HG03060 (cell line): ENCODE measurements around the gene NTN5.
"Not testable (repeated sequence)": the region's sequence is repeated elsewhere in the genome, so short reads cannot be mapped to it uniquely, and the experiment has no call there.

ENCODE experiments used
- ATAC-seq: cut with Tn5 transposase; IDR thresholded peaks from one replicate; pipeline ENCODE4 v1.9.1; 2021; ENCODE audit warnings: low read depth, moderate number of reproducible peaks; ENCODE audit not compliant: unreplicated experiment

The NTN5 gene, protein sequence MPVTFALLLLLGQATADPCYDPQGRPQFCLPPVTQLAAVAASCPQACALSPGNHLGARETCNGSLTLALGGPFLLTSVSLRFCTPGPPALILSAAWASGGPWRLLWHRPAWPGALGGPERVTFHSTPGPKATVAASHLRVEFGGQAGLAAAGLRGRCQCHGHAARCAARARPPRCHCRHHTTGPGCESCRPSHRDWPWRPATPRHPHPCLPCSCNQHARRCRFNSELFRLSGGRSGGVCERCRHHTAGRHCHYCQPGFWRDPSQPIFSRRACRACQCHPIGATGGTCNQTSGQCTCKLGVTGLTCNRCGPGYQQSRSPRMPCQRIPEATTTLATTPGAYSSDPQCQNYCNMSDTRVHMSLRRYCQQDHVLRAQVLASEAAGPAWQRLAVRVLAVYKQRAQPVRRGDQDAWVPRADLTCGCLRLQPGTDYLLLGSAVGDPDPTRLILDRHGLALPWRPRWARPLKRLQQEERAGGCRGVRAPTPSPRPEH

DNA sequence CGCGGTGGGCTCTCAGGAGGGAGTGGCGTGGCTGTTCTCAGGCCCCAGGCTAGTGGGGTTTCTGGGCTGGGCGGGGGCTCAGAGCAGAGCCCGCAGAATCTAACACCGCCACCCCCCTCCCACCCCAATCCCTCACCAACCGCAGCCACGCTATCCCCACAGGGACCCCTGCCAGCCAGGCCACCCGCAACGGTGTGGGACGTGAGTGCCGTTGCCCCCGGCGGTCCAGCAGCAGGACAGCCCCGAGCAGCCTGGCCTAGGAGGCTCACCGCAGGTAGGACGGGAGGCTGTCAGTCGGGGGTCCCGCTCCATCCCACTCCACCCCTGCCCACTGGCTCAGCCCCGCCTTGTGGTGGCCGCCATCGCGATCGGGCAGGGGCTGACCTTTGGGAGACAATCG is at the start of gene NTN5:
Gene NTN5 (minus strand): TSS at position 24 of the 400 bp plus-strand sequence. CDS start 2,031 bp downstream, outside the sequence.
- ATAC-seq, result no peak

DNA sequence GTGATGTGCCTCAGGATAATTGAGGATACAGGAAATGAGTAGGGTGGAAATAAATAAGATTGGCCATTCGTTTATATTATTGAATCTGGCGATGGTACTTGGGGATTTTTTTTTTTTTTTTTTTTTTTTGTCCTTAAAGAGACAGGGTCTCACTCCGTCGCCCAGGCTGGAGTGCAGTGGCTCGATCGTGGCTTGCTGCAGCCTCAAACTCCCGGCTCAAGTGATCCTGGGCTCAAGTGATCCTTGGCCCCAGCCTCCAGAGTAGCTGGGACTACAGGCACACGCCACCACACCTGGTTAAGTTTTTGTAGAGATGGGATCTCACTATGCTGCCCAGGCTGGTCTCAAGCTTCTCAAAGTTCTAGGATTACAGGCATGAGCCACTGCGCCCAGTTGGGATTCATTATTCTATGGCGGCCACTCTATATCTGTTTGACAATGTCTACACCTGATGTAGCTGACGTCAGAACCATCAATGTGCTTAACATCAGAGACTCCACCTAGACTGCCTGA is 49.4 kb upstream of the NTN5 start:
- no peak for ATAC-seq

DNA sequence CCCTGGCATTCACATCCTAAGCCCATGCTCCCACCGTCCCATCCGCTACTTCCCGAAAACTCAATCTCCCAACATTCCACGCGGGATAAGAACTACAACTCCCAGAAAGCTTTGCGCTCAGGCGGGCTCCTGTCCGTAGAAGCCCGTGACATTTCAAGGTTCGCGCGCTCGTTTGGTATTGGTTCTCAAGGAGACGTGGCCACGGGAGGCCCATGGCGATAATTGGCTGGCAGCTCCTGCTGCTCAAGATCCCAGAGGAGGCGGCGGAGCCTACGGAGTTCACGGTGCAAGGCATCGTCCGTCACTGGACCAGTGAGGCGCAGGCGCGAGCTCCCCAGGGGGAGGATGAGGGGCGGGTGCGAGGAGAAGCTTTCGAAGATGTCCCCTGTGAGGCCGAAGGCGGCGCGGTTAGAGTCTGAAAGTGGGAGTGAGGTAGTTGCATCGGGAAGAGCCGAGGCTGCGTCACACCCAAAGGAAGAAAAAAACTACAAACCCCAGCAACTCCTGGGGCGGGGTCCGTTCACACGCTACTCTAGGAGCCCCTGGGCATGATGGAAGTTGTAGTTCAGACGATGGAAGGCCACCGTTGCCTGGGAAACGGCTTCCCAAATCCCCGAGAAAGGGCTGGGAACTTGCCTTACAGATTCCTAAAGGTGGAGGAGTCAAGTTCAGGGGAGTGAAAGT is 47.9 kb upstream of the NTN5 start:
- peak; percentile 56 for ATAC-seq

GRCh38 chr19:48720251-48720612 is 47.4 kb upstream of the NTN5 start:
- ATAC-seq, result no peak

- no peak for ATAC-seq
Observed at GRCh38 chr19:48719263-48720171, 46.7 kb upstream of the NTN5 start, which contains the start of gene MAMSTR. Gene MAMSTR, minus strand, starts transcription at chr19:48719725. Its CDS starts 694 bp downstream, at chr19:48719031.

GRCh38 chr19:48718711-48719231 is 46.0 kb upstream of the NTN5 start:
- ATAC-seq, result no peak

GRCh38 chr19:48718106-48718505 is 45.3 kb upstream of the NTN5 start:
- not testable (repeated sequence) for ATAC-seq

DNA sequence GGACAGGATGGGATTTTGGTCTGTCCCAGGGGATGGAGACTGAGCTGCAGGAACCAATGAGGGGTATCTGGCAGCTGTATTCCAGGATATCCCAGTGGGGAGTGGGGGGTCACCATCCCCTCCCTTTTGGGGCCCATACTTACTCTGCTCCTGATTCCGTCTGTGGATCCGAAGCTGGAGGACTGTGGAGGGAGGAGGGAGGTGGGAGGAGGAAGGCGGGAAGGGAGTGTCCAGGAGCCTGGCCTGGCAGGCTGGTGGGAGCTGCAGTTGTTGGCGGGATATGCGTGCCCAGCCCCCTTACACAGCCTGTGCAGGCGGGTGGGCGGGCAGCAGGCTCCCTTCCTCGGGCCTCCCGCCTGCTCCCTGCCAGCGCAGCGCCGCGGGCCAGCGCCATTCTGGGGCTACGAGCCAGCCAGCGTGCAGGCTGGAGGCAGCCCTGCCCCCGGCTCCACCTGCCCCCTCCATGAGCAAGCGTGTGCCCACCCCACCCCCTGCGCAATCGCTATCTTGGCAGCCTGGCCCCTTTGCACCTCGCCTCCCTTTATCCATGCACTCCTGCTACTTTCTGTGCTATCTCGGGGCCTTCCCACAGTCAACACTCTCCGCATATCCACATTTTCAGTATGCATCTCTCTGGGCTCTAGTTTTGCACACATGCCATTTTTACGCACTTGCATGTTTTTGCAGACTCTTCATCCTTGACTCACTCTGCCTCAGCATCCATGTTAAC is 43.9 kb upstream of the NTN5 start:
- ATAC-seq, result no peak

- no peak for ATAC-seq
Observed at GRCh38 chr19:48715681-48716171, 42.9 kb upstream of the NTN5 start.

DNA sequence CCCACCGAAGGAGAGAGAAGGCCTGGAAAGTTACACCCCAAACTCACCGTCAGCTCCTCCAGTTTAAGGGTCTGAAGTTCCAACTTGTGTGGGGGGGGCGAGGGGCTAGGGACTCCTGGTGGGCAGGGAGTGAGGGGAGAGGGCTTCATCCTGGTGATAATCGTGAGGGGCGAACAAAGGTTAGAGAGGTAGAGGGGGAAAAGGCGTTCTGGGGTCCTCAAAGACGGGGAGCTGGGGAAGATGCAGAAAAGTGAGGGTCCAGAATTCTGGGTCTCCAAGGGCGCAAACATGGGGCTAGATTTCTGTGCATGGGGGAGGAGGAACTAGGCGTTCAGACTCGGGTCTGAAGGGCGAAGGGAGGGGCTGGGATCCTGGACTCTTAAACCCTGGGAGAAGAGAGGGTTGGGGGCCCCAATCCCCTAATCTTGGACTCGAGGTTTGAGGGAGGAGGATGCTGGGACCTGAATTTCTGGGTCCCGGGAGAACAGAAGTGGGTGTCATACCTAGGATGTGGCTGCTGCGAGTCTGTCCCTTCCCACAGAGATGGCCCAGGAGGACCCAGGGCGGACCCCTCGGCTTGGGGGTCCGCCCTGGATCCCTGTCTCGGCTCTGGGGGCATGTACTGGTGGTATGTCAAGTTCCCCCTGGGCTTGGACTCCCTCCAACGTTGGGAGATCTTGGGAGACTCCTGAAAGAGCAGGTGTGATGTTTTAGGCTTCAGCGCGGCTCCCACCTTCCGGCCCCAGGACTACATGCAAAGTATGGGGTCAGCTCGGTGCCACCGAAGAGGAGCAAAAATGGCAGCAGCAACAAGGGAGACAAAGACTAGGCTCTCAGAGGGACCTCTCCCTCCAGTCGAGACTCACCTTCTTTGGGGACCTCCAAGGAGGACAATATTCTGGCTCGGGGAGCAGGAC is 42.2 kb upstream of the NTN5 start:
- ATAC-seq, result no peak

DNA sequence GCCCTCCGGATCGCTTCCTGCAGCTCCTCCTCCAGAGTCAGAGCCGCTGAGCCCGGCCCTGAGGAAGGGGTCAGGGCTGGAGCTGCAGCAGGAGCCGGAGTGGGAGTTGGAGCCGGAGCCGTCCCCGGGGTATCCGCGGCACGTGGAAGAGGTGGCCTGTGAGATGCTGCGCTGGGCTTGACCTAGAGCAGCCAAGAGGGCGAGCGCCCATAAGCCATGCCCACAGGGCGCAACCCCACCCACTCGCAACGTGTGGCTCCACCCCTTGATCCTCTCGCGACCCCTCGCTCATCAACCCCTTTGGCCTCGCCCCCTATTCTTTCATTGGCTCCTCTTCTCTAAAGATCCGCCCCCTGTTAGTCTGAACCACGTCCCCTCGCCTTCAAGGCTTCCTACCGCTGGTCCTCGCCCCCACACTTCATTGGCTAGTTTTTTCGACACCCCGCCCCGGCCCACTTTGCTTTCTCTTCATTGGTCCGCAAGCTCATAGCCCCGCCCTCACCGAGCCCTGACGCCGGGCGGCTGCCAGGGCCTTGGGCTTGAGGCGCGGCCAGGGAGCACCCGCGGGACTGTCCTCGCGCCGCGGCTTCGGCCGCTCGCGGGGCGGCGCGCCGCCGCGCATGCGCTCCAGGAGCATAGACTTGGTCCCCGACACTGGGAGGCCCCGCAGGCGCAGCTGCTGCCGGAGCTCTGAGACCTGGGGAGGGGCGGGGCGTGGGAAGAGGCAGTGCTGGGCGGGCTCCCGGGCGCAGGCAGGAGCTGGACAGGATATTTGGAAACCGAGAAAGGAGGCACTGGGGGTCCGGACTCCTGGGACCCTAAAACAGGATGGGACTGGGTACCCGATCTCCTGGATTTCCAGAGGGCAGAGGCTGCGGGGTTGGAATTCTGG is 41.3 kb upstream of the NTN5 start:
- peak; percentile 84 for ATAC-seq

GRCh38 chr19:48713041-48713863 is 40.4 kb upstream of the NTN5 start:
- ATAC-seq, result no peak

DNA sequence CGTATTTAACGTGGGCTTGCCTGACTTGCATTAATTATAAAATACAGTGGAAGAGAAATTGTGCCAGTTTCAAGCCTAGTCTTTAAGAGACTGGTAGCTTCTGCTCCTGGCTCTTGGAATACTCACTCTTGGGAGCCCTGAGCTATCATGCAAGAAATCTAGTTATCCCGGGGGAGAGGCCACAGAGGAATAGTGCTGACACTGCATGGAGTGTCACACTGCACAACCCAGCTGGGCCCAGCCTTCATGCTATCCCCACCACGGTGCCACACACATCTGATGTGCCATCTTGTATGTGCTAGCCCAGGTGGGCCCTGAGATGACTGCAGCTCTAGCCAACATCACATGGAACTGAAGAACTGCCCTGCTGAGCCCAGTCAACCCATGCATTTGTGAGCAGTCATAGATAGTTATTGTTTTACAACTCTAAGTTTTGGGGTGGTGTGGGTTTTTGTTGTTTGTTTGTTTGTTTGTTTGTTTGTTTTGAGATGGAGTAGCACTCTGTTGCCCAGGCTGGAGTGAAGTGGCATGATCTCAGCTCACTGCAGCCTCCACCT is 38.4 kb upstream of the NTN5 start:
- no peak for ATAC-seq

DNA sequence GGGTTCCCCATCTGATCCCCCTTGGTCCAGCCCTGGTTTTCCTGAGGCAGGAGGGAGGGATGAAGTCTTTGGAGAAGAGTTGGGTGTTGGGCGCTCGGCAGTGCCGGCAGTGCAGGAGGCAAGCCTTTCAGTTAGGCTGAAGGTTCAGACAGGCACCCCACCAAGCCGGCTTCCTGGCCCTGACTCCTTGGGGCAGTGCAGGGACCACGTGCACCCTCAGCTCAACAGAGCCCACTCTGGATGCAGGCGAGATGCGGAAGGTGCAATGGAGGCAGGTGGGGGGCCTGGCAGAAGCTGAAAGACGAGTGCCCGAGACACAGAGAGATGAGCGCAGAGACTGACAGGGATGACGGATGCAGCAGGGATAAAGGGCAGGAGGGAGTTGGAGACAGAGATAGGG is 35.7 kb upstream of the NTN5 start:
- ATAC-seq, result no peak

- no peak for ATAC-seq
Observed at GRCh38 chr19:48705431-48705830, 32.6 kb upstream of the NTN5 start.

DNA sequence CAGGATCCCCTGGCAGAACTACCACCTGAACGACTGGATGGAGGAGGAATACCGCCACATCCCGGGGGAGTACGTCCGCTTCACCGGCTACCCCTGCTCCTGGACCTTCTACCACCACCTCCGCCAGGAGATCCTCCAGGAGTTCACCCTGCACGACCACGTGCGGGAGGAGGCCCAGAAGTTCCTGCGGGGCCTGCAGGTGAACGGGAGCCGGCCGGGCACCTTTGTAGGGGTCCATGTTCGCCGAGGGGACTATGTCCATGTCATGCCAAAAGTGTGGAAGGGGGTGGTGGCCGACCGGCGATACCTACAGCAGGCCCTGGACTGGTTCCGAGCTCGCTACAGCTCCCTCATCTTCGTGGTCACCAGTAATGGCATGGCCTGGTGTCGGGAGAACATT is 30.5 kb upstream of the NTN5 start:
- ATAC-seq, result no peak
